Stimulated activated effector memory CD8-positive, alpha-beta T cell treated with anti-CD3 and anti-CD28 coated beads, Interleukin-12 subunit alpha, Interleukin-12 subunit beta, amount 100 ng/mL, for 72 hours (primary cell): ENCODE measurements around the gene CBLC.

Source experiments
- ATAC-seq: fragments of 150-1000 bp; cut with Tn5 transposase; 2 replicates; pipeline ENCODE4 v1.10.0; 2021
- DNase-seq, 2 donors: peaks; one replicate each; pipeline ENCODE4 v3.0.0; 2021 to 2022; ENCODE audit warnings: low spot score in 2 of 2
- H3K27ac Mint-ChIP-seq: one replicate; pipeline ENCODE4 v1.8.0; 2022; ENCODE audit warnings: mild to moderate bottlenecking, mixed read lengths
- H3K36me3 Mint-ChIP-seq: one replicate; pipeline ENCODE4 v1.8.0; 2022; ENCODE audit warnings: mild to moderate bottlenecking, mixed read lengths
- H3K4me1 Mint-ChIP-seq: one replicate; pipeline ENCODE4 v1.8.0; 2022; ENCODE audit warnings: mixed read lengths
- H3K4me3 Mint-ChIP-seq: one replicate; pipeline ENCODE4 v1.8.0; 2022; ENCODE audit warnings: mild to moderate bottlenecking, mixed read lengths
- H3K9me3 Mint-ChIP-seq: one replicate; pipeline ENCODE4 v1.8.0; 2022; ENCODE audit warnings: mixed read lengths

Gene CBLC

GRCh38 chr19:44753626-44753931, 24.1 kb upstream of the CBLC start:
- DNase-seq, result no peak
- H3K36me3 Mint-ChIP-seq, result peaks cover 98% of the 10 kb centered on the region

GRCh38 chr19:44753932-44754749, 23.5 kb upstream of the CBLC start:
- DNase-seq (peak; percentile 58 to 93), ATAC-seq (peak; percentile 42)
- peak overlapping the region; percentile 82 for H3K4me3 Mint-ChIP-seq
- peak overlapping the region; percentile 89 for H3K27ac Mint-ChIP-seq
- H3K36me3 Mint-ChIP-seq, result peaks cover 100% of the 10 kb centered on the region
- H3K4me1 Mint-ChIP-seq, result peaks cover 66% of the 10 kb centered on the region
- no peaks in the 10 kb centered on the region for H3K9me3 Mint-ChIP-seq

More at GRCh38 chr19:44753626-44753931, 24.1 kb upstream of the CBLC start:
- no peak for ATAC-seq
- Mint-ChIP-seq H3K9me3 (no peaks in the 10 kb centered on the region), H3K4me3 (peak overlapping the region; percentile 82), H3K4me1 (peaks cover 64% of the 10 kb centered on the region), H3K27ac (peak overlapping the region; percentile 89)

GRCh38 chr19:44754750-44755080, 23.0 kb upstream of the CBLC start:
- Mint-ChIP-seq H3K4me3 (peak overlapping the region; percentile 82), H3K4me1 (peaks cover 66% of the 10 kb centered on the region), H3K9me3 (no peaks in the 10 kb centered on the region), H3K27ac (peak overlapping the region; percentile 89), H3K36me3 (peaks cover 100% of the 10 kb centered on the region)
- ATAC-seq, result no peak
- DNase-seq, result no peak

GRCh38 chr19:44755219-44755618, 22.5 kb upstream of the CBLC start:
- DNase-seq (no peak), ATAC-seq (no peak)
- Mint-ChIP-seq H3K9me3 (no peaks in the 10 kb centered on the region), H3K4me3 (peak overlapping the region; percentile 82), H3K27ac (peak overlapping the region; percentile 89), H3K4me1 (peaks cover 66% of the 10 kb centered on the region), H3K36me3 (peaks cover 100% of the 10 kb centered on the region)

- H3K4me3 Mint-ChIP-seq, result peak overlapping the region; percentile 82
- ATAC-seq (no peak), DNase-seq (no peak)
- peaks cover 100% of the 10 kb centered on the region for H3K36me3 Mint-ChIP-seq
- peaks cover 64% of the 10 kb centered on the region for H3K4me1 Mint-ChIP-seq
- peak overlapping the region; percentile 89 for H3K27ac Mint-ChIP-seq
- no peaks in the 10 kb centered on the region for H3K9me3 Mint-ChIP-seq
Measured at GRCh38 chr19:44756089-44756562, 21.6 kb upstream of the CBLC start.

- peaks cover 96% of the 10 kb centered on the region for H3K36me3 Mint-ChIP-seq
- DNase-seq (no peak), ATAC-seq (no peak)
- H3K27ac Mint-ChIP-seq, result peak overlapping the region; percentile 89
- no peak overlapping the region for H3K4me3 Mint-ChIP-seq
- H3K4me1 Mint-ChIP-seq, result peaks cover 54% of the 10 kb centered on the region
- no peaks in the 10 kb centered on the region for H3K9me3 Mint-ChIP-seq
Measured at GRCh38 chr19:44757057-44757734, 20.5 kb upstream of the CBLC start.

GRCh38 chr19:44757735-44758505, 19.8 kb upstream of the CBLC start:
- Mint-ChIP-seq H3K27ac (peak overlapping the region; percentile 86), H3K9me3 (no peaks in the 10 kb centered on the region), H3K4me1 (peaks cover 47% of the 10 kb centered on the region), H3K4me3 (no peak overlapping the region), H3K36me3 (peaks cover 96% of the 10 kb centered on the region)
- DNase-seq (no peak), ATAC-seq (no peak)

- peak overlapping the region; percentile 86 for H3K27ac Mint-ChIP-seq
- no peak overlapping the region for H3K4me3 Mint-ChIP-seq
- peaks cover 92% of the 10 kb centered on the region for H3K36me3 Mint-ChIP-seq
Measured at GRCh38 chr19:44758596-44758995, 19.1 kb upstream of the CBLC start.

GRCh38 chr19:44759083-44759804, 18.4 kb upstream of the CBLC start:
- Mint-ChIP-seq H3K9me3 (no peaks in the 10 kb centered on the region), H3K4me1 (peaks cover 34% of the 10 kb centered on the region)

More at GRCh38 chr19:44758596-44758995, 19.1 kb upstream of the CBLC start:
- DNase-seq (no peak), ATAC-seq (no peak)
- peaks cover 40% of the 10 kb centered on the region for H3K4me1 Mint-ChIP-seq
- H3K9me3 Mint-ChIP-seq, result no peaks in the 10 kb centered on the region

GRCh38 chr19:44762038-44762437, 15.7 kb upstream of the CBLC start:
- ATAC-seq (no peak), DNase-seq (no peak)
- Mint-ChIP-seq H3K27ac (no peak overlapping the region), H3K4me1 (peaks cover 23% of the 10 kb centered on the region), H3K4me3 (no peak overlapping the region), H3K36me3 (peaks cover 57% of the 10 kb centered on the region), H3K9me3 (no peaks in the 10 kb centered on the region)

More at GRCh38 chr19:44759083-44759804, 18.4 kb upstream of the CBLC start:
- Mint-ChIP-seq H3K4me3 (peak overlapping the region; percentile 35), H3K36me3 (peaks cover 85% of the 10 kb centered on the region), H3K27ac (peak overlapping the region; percentile 86)
- DNase-seq (no peak), ATAC-seq (no peak)

GRCh38 chr19:44765033-44765948, 12.4 kb upstream of the CBLC start:
- no peak for DNase-seq
- ATAC-seq, result no peak
- Mint-ChIP-seq H3K4me3 (no peak overlapping the region), H3K27ac (no peak overlapping the region), H3K9me3 (no peaks in the 10 kb centered on the region), H3K36me3 (peaks cover 28% of the 10 kb centered on the region), H3K4me1 (peaks cover 28% of the 10 kb centered on the region)

- H3K27ac Mint-ChIP-seq, result no peak overlapping the region
- H3K36me3 Mint-ChIP-seq, result peaks cover 26% of the 10 kb centered on the region
- ATAC-seq, result no peak
- no peak overlapping the region for H3K4me3 Mint-ChIP-seq
- no peak for DNase-seq
- peaks cover 28% of the 10 kb centered on the region for H3K4me1 Mint-ChIP-seq
- no peaks in the 10 kb centered on the region for H3K9me3 Mint-ChIP-seq
Measured at GRCh38 chr19:44765949-44766335, 11.7 kb upstream of the CBLC start.

GRCh38 chr19:44767295-44768180, 10.2 kb upstream of the CBLC start:
- Mint-ChIP-seq H3K9me3 (no peaks in the 10 kb centered on the region), H3K4me1 (peaks cover 29% of the 10 kb centered on the region), H3K27ac (no peak overlapping the region), H3K4me3 (no peak overlapping the region), H3K36me3 (peaks cover 14% of the 10 kb centered on the region)
- ATAC-seq (no peak), DNase-seq (no peak)
